ENCODE data around the gene RNF217. TPM values are rescaled to one million over a fixed set of nuclear protein-coding genes. Genes with fewer than 3 reads are reported as not detected.

RNF217 gene
- total and polyA plus RNA-seq, 2 of the 8 experiments (the other 6 are each of a cell fraction or from before 2014, with no cell fraction given), result 2.0 to 8.9 TPM

- no peak overlapping the region for H3K27ac ChIP-seq (ENCODE audit: low read depth, low read length)
- no peaks in the 10 kb centered on the region for H3K9me3 ChIP-seq (ENCODE audit: insufficient read depth in 2 of 2, low read depth in 1 of 2, low read length in 1 of 2)
- POLR2A ChIA-PET (ENCODE audit: partially characterized antibody), result no interaction called here
- H4K91ac ChIP-seq (replicated peaks; ENCODE audit: insufficient read length, low read length), result no peak overlapping the region
- no peak overlapping the region for H4K5ac ChIP-seq (ENCODE audit: insufficient read length, low read depth, low read length)
- H3K4me1 ChIP-seq (replicated peaks in 1 of 4; ENCODE audit: control insufficient read depth in 3 of 4, insufficient read depth in 4 of 4, low read length in 3 of 4), result peaks cover 0 to 4% (median 1%) of the 10 kb centered on the region in 4 experiments; a peak in 2 of 7 replicates
- H3K36me3 ChIP-seq (ENCODE audit: control insufficient read depth in 2 of 4, insufficient read depth in 4 of 4, low read length in 3 of 4), result no peaks in the 10 kb centered on the region
- no peaks in the 10 kb centered on the region; the same call in 1 of the 2 replicates for H3K79me1 ChIP-seq (ENCODE audit: low read depth, low read length)
- WGBS, 2 experiments (ENCODE audit: extremely low coverage in 1 of 2, insufficient coverage in 1 of 2, insufficient read length in 1 of 2, insufficient replicate concordance in 2 of 2, low coverage in 1 of 2, low lambda C conversion rate in 2 of 2, missing lambda C conversion rate in 1 of 2), result 76% methylated on average over 8 of the region's 8 CpGs; no CpG with 5 or more reads in 1 of the 2 experiments
- no peak overlapping the region for H2AK5ac ChIP-seq (ENCODE audit: low read depth, low read length)
- no peak overlapping the region for H2BK5ac ChIP-seq (ENCODE audit: low read depth, low read length)
- no peak overlapping the region for H2BK12ac ChIP-seq (ENCODE audit: low read depth, low read length)
- H2BK120ac ChIP-seq (replicated peaks; ENCODE audit: low read depth, low read length), result no peak overlapping the region
- no peaks in the 10 kb centered on the region for H4K20me1 ChIP-seq (replicated peaks in 1 of 2; ENCODE audit: control insufficient read depth in 1 of 2, insufficient read depth in 2 of 2, low read length in 2 of 2)
- H4K8ac ChIP-seq (ENCODE audit: extremely low read depth, insufficient read depth, low read length), result no peak overlapping the region
- no peaks in the 10 kb centered on the region for H3K27me3 ChIP-seq (replicated peaks in 1 of 4; ENCODE audit: control insufficient read depth in 3 of 4, extremely low read depth in 1 of 4, insufficient read depth in 3 of 4, low read length in 3 of 4)
- H3K56ac ChIP-seq (replicated peaks; ENCODE audit: insufficient read length, low read depth, low read length), result no peak overlapping the region
- H3K4ac ChIP-seq (replicated peaks; ENCODE audit: insufficient read length, low read depth, low read length), result no peak overlapping the region
- no peak overlapping the region for H3K4me3 ChIP-seq (ENCODE audit: extremely low read depth in 1 of 4, insufficient read depth in 2 of 4, low read depth in 3 of 4, low read length in 4 of 4)
- DNase-seq (ENCODE audit: low read depth in 1 of 2, low spot score in 2 of 2), result no peak
- no peak overlapping the region for H3K23ac ChIP-seq (ENCODE audit: insufficient read length)
- H2BK20ac ChIP-seq (ENCODE audit: low read length), result no peak overlapping the region
- no peak overlapping the region for H2BK15ac ChIP-seq (ENCODE audit: low read length)
- H2AFZ ChIP-seq (ENCODE audit: low read length), result no peak overlapping the region
- FAIRE-seq, result no peak
- no peaks in the 10 kb centered on the region for H3K79me2 ChIP-seq (ENCODE audit: control insufficient read depth in 1 of 2, insufficient read depth in 2 of 2, low read length in 2 of 2)
- H3K23me2 ChIP-seq (ENCODE audit: low read depth, low read length), result no peaks in the 10 kb centered on the region
- CTCF ChIA-PET (ENCODE audit: partially characterized antibody), result no interaction called here
- no peak overlapping the region for H3K9ac ChIP-seq (replicated peaks in 1 of 4; ENCODE audit: extremely low read depth in 1 of 4, low read depth in 3 of 4, low read length in 3 of 4)
- H3K4me2 ChIP-seq (ENCODE audit: insufficient read depth in 1 of 2, low read depth in 2 of 2, low read length in 2 of 2), result no peak overlapping the region
- H3K14ac ChIP-seq (ENCODE audit: insufficient read length), result no peak overlapping the region
- no peak overlapping the region for H3K18ac ChIP-seq (ENCODE audit: extremely low read depth, low read length)
- TF ChIP-seq GTF2F1 (IDR thresholded peaks at IDR 0.05; ENCODE audit: borderline replicate concordance, low read depth, low read length) (no peak), RXRA (IDR thresholded peaks at IDR 0.05; ENCODE audit: insufficient read depth, low read depth, low read length) (no peak), TAF1 (IDR thresholded peaks at IDR 0.05; ENCODE audit: low read depth, low read length) (no peak), SIRT6 (IDR thresholded peaks at IDR 0.05; ENCODE audit: low read length) (no peak), SIX5 (IDR thresholded peaks at IDR 0.05; ENCODE audit: low read depth, low read length) (no peak), MAFK (IDR thresholded peaks at IDR 0.05; ENCODE audit: low read depth, low read length) (no peak), SUZ12 (IDR thresholded peaks at IDR 0.05; ENCODE audit: low read length) (no peak), EGR1 (IDR thresholded peaks at IDR 0.05; ENCODE audit: borderline replicate concordance, low read depth, low read length) (no peak), JUN (IDR thresholded peaks at IDR 0.05; ENCODE audit: low read depth, low read length) (no peak), CHD2 (IDR thresholded peaks at IDR 0.05; ENCODE audit: low read length) (no peak), HDAC6 (IDR thresholded peaks at IDR 0.05; ENCODE audit: low read depth, low read length) (no peak), POLR2A (IDR thresholded peaks at IDR 0.05; ENCODE audit: control extremely low read depth in 1 of 2, low read depth in 2 of 2, low read length in 2 of 2) (no peak), KDM4A (IDR thresholded peaks at IDR 0.05; ENCODE audit: low read depth, low read length, severe bottlenecking) (no peak), RAD21 (IDR thresholded peaks at IDR 0.05 in 1 of 2, conservative IDR thresholded peaks at IDR 0.05 in 1 of 2; ENCODE audit: low read depth in 2 of 2, low read length in 2 of 2) (no peak), SP2 (IDR thresholded peaks at IDR 0.05; ENCODE audit: low read length) (no peak)
Observed at GRCh38 chr6:124997196-124997875, 35.1 kb downstream of the RNF217 start.

Data from H1 (cell line).